HG03520 (cell line): ENCODE measurements around the gene GOLGB1.
"Not testable (repeated sequence)": the region's sequence is repeated elsewhere in the genome, so short reads cannot be mapped to it uniquely, and the experiment has no call there.

Experiments
- ATAC-seq: cut with Tn5 transposase; IDR thresholded peaks from one replicate; pipeline ENCODE4 v1.9.1; 2021; ENCODE audit warnings: mild to moderate bottlenecking, moderate library complexity; ENCODE audit not compliant: unreplicated experiment

Gene GOLGB1

DNA sequence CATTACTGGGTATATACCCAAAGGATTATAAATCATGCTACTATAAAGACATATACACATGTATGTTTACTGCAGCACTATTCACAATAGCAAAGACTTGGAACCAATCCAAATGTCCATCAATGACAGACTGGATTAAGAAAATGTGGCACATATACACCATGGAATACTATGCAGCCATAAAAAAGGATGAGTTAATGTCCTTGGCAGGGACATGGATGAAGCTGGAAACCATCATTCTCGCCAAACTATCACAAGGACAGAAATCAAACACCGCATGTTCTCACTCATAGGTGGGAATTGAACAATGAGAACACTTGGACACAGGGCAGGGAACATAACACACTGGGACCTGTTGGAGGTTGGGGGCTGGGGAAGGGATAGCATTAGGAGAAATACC, 6.4 kb downstream of the GOLGB1 start:
- ATAC-seq: not testable (repeated sequence)

- ATAC-seq: no peak
Measured at GRCh38 chr3:121740896-121741295, 8.6 kb downstream of the GOLGB1 start.

DNA sequence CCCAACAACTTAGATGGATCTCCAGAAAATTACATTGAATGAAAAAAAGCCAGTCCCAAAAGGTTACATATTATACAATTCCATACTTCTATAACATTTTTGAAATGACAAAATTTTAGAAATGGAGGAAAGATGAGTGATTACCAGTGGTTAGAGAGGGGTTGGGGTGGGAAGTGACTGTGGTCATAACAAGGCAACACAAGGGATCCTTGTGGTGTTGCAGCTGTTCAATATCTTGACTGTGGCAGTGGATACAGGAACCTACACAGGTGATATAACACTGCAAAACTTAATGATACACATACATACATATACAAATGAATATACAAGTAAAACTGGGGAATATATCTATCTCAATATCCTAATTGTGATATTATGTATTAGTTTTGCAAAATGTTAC, 9.6 kb downstream of the GOLGB1 start:
- no peak for ATAC-seq

DNA sequence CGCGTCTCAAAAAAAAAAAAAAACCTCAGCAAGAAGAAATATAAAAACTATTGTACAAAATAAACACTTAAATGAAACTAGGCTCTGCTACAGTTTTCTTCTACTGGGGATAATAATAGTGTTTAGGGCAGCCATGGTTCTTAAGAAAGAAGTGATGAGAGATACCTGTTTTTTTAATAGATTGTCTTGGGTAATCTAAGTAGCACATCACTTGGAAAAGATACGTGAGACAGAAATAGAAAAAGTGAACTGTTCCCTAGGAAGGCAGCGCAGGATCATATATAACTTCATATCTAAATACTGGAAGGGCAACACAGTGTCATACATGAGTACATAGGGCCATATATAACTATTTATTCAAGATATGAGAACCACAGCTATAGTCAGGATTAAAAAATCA, 11.9 kb downstream of the GOLGB1 start:
- no peak for ATAC-seq

- no peak for ATAC-seq
Measured at GRCh38 chr3:121736112-121736511, 13.4 kb downstream of the GOLGB1 start.

GRCh38 chr3:121735047-121735696, 14.4 kb downstream of the GOLGB1 start:
- ATAC-seq: peak; percentile 93

GRCh38 chr3:121730940-121731687, 18.4 kb downstream of the GOLGB1 start:
- ATAC-seq: no peak

DNA sequence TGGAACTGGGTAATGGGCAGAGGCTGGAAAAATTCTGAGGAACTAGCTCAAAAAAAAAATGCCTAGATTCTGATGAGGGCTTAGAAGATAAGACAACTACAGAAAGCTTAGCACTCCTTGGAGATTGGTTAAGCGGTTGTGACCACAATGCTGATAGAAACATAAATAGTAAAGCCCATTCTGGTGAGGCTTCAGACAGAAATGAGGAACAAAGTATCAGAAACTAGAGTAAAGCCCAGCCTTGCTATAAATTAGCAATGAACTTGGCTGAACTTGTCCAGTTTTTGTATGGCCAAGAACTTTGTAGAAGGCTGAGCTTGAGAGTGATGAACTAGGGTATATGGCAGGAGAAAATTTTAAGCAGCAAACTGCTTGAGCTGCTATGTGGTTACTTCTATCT, 25.4 kb downstream of the GOLGB1 start:
- peak; percentile 95 for ATAC-seq

GRCh38 chr3:121723485-121723884, 26.1 kb downstream of the GOLGB1 start:
- ATAC-seq: no peak

GRCh38 chr3:121722411-121722810, 27.1 kb downstream of the GOLGB1 start:
- ATAC-seq: no peak

DNA sequence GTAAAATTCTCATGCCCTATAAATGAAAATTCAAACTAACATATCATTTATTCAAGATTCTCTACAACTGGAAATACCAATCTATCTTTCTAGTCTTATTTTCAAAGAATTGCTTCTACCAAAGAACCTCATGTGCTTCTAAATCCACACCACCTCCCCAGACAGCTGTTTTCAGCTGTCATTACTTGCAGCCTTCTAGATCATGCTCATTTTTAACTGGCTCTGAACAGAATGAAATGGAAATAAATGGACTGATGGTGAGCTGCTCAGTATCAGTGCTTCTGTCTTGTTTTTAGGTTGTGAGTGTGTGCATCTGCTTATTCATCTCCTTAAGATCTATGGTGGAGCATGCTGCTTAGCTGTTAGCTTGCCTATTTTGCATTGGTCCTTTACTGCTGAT, 29.4 kb downstream of the GOLGB1 start:
- ATAC-seq: no peak

DNA sequence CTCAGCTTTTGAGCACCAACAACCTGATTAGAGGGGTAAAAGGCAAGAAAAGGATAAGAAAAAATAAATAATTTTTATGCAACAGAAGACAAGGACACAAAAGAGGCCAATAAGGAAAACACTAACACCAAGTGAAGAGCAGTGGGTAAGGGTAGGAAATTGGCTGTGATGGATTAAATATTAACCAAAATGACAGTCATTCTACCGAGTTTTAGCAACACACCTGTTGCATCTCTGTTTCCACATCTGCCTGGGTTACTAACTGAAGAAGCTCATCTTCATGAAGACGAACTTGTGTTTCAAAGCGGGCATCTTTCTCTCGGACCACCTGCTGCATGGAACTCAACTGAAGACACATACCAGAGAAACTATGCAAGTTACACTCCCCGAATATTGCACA, 30.1 kb downstream of the GOLGB1 start:
- ATAC-seq: no peak

- ATAC-seq: no peak
Measured at GRCh38 chr3:121718205-121718846, 31.2 kb downstream of the GOLGB1 start.

DNA sequence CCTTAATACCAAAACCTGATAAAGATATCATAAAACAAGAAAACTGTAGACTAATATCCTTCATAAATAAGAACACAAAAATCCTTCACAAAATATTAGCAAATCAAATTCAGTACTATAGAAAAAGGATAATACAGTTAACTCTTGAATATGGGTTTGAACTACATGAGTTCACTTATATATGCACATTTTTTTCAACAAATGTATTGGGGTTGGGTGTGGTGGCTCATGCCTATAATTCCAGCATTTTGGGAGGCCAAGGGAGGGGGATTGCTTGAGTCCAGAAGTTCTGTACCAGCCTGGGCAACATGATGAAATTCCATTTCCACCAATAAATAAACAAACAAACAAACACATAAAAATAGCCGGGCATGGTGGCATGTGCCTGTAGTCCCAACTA, 39.2 kb downstream of the GOLGB1 start:
- no peak for ATAC-seq

GRCh38 chr3:121707531-121708273, 41.8 kb downstream of the GOLGB1 start:
- no peak for ATAC-seq

GRCh38 chr3:121705541-121705940, 44.0 kb downstream of the GOLGB1 start:
- no peak for ATAC-seq

GRCh38 chr3:121703973-121704372, 45.6 kb downstream of the GOLGB1 start:
- ATAC-seq: no peak

GRCh38 chr3:121698901-121699300, 50.6 kb downstream of the GOLGB1 start:
- ATAC-seq: no peak

GRCh38 chr3:121698476-121698875, 51.1 kb downstream of the GOLGB1 start:
- ATAC-seq: no peak

GRCh38 chr3:121696186-121696585, 53.4 kb downstream of the GOLGB1 start:
- no peak for ATAC-seq

DNA sequence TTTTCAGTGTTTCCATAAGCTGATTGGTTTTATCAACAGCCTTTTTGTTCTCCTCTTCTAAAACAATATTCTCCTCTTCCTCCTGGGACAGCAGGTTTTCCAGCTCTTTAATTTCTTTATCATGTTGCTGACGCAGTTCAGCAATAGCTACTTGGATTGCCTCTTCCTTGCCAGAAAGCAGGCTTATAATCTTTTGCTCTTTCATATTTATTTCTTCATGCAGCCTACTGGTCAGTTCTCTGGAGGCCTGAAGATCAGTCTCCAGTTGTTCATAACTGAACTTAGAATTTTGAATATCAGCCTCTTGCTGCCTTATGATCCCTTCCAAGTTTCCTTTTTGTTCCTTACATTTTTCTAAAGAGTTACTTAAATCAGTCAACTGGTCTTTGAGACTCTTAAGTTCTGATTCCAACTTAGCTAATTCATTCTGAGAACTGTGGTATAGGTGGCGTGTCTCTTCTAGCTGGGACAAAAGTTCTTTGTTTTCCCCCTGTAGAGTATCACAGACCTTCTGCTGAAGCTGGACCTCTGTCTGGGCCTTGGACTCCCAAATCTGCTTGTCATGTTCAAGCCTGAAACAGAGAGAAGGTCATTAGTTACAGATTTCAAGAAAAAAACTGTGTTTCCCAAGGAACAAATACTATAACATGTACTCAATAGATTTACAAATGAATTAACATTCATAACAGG, 57.4 kb downstream of the GOLGB1 start:
- no peak for ATAC-seq
